MCF 10A (cell line): Measurements from ENCODE around the gene G6PC1. TPM values are rescaled to one million over a fixed set of nuclear protein-coding genes. Genes with fewer than 3 reads are reported as not detected.
"Not testable (repeated sequence)": the region's sequence is repeated elsewhere in the genome, so short reads cannot be mapped to it uniquely, and the experiment has no call there.

Experiments used
- BruUV-seq: library from RNA; stranded (reverse); fragments of 400-500 nt; replicated peaks from 2 replicates; lab custom pipeline; 2021; lab: Mats Ljungman, UMichigan
- CTCF ChIA-PET: fragments of 300-600 bp; sonication (Branson Sonifier 250); formaldehyde crosslinking; extraction: SDS; loops from one replicate; lab custom pipeline; 2021; ENCODE audit warnings: antibody characterized with exemption, inconsistent platforms; lab: Yijun Ruan, JAX
- POLR2A ChIA-PET: fragments of 300-600, 350-650 bp; sonication (Branson Sonifier 250); formaldehyde crosslinking; extraction: SDS; loops from one replicate; lab custom pipeline; 2020; ENCODE audit warnings: antibody characterized with exemption, inconsistent platforms; lab: Yijun Ruan, JAX
- DNase-seq: peaks from one replicate; pipeline ENCODE4 v3.0.0-alpha.2; 2018; ENCODE audit not compliant: unreplicated experiment
- H3K27ac Mint-ChIP-seq: one replicate; pipeline ENCODE4 v1.8.0; 2022; ENCODE audit warnings: mild to moderate bottlenecking, low read depth, mixed read lengths; ENCODE audit not compliant: unreplicated experiment
- H3K27me3 Mint-ChIP-seq: one replicate; pipeline ENCODE4 v1.8.0; 2022; ENCODE audit warnings: mixed read lengths; ENCODE audit not compliant: insufficient read depth, unreplicated experiment
- H3K36me3 Mint-ChIP-seq: one replicate; pipeline ENCODE4 v1.8.0; 2022; ENCODE audit warnings: mild to moderate bottlenecking, moderate library complexity, mixed read lengths; ENCODE audit not compliant: insufficient read depth, unreplicated experiment
- H3K4me1 Mint-ChIP-seq: one replicate; pipeline ENCODE4 v1.8.0; 2022; ENCODE audit warnings: mixed read lengths; ENCODE audit not compliant: insufficient read depth, unreplicated experiment
- H3K4me3 Mint-ChIP-seq: one replicate; pipeline ENCODE4 v1.8.0; 2022; ENCODE audit warnings: mild to moderate bottlenecking, moderate library complexity, mixed read lengths; ENCODE audit not compliant: unreplicated experiment
- H3K9me3 Mint-ChIP-seq: one replicate; pipeline ENCODE4 v1.8.0; 2022; ENCODE audit warnings: mixed read lengths; ENCODE audit not compliant: unreplicated experiment
- CTCF ChIP-seq: fragments of 200-600 bp; IDR thresholded peaks from one replicate; pipeline ENCODE4 v1.8.0; 2022; ENCODE audit warnings: antibody characterized with exemption, mild to moderate bottlenecking; ENCODE audit not compliant: unreplicated experiment
- intact Hi-C: fragments of 100-400 bp; cut with micrococcal nuclease; formaldehyde crosslinking; loops from 2 replicates; pipeline ENCODE4 v1.14.1; 2022
- total RNA-seq: library from RNA; stranded (reverse); gene quantifications from 2 replicates; pipeline ENCODE4 v1.2.3, GENCODE V29; 2022

Gene G6PC1
- total RNA-seq, 1 experiment from 2014 or later = not detected

- Mint-ChIP-seq H3K27me3 (peaks cover 38% of the 10 kb centered on the region), H3K27ac (no peak overlapping the region), H3K4me1 (no peaks in the 10 kb centered on the region), H3K36me3 (no peaks in the 10 kb centered on the region), H3K4me3 (no peak overlapping the region), H3K9me3 (no peaks in the 10 kb centered on the region)
- DNase-seq = no peak
- ChIA-PET POLR2A (interaction anchor here (0.6 to 1.0 kb wide), 2 partner anchors 14 to 292 kb away, joined by 3 to 4 read pairs; no protein-coding TSS in a partner anchor), CTCF (interaction anchor here (1.0 kb wide), 1 partner anchor 10 kb away, joined by 3 read pairs; no protein-coding TSS in a partner anchor)
- intact Hi-C loops = no loop called here
- BruUV-seq = no TSS peak
- TF ChIP-seq CTCF = no peak
These were observed 47.6 kb upstream of the G6PC1 start for GRCh38 chr17:42853004-42853403.

GRCh38 chr17:42853597-42853967 lies 47.0 kb upstream of the G6PC1 start:
- intact Hi-C loops = no loop called here
- no peaks in the 10 kb centered on the region for H3K36me3 Mint-ChIP-seq
- peaks cover 38% of the 10 kb centered on the region for H3K27me3 Mint-ChIP-seq
- no peak overlapping the region for H3K4me3 Mint-ChIP-seq
- no TSS peak for BruUV-seq
- DNase-seq = no peak
- H3K27ac Mint-ChIP-seq = no peak overlapping the region
- CTCF ChIA-PET = no interaction called here
- H3K9me3 Mint-ChIP-seq = no peaks in the 10 kb centered on the region
- POLR2A ChIA-PET = no interaction called here
- H3K4me1 Mint-ChIP-seq = no peaks in the 10 kb centered on the region
- TF ChIP-seq CTCF = no peak

GRCh38 chr17:42853968-42854790 lies 46.4 kb upstream of the G6PC1 start:
- no peaks in the 10 kb centered on the region for H3K36me3 Mint-ChIP-seq
- intact Hi-C loops = no loop called here
- no peak for TF ChIP-seq CTCF
- ChIA-PET CTCF (interaction anchor here (1.0 kb wide), 1 partner anchor 10 kb away, joined by 3 read pairs; no protein-coding TSS in a partner anchor), POLR2A (interaction anchor here (1.9 kb wide), 1 partner anchor 9 kb away, joined by 6 read pairs; the partner anchor contains the start of gene AOC2)
- no peaks in the 10 kb centered on the region for H3K4me1 Mint-ChIP-seq
- H3K27ac Mint-ChIP-seq = no peak overlapping the region
- H3K9me3 Mint-ChIP-seq = no peaks in the 10 kb centered on the region
- BruUV-seq = no TSS peak
- DNase-seq = no peak
- H3K4me3 Mint-ChIP-seq = no peak overlapping the region
- H3K27me3 Mint-ChIP-seq = peaks cover 44% of the 10 kb centered on the region

- TF ChIP-seq CTCF = no peak
- POLR2A ChIA-PET = interaction anchor here (1.2 to 1.9 kb wide), 2 partner anchors 10 to 82 kb away, joined by 4 to 6 read pairs; partner anchors contain the start of genes AOC2 and VPS25
- intact Hi-C loops = no loop called here
- H3K4me3 Mint-ChIP-seq = no peak overlapping the region
- H3K27me3 Mint-ChIP-seq = peaks cover 49% of the 10 kb centered on the region
- no peaks in the 10 kb centered on the region for H3K9me3 Mint-ChIP-seq
- no peaks in the 10 kb centered on the region for H3K4me1 Mint-ChIP-seq
- no TSS peak for BruUV-seq
- CTCF ChIA-PET = interaction anchor here (0.7 to 1.0 kb wide), 2 partner anchors 11 to 114 kb away, joined by 3 read pairs; no protein-coding TSS in a partner anchor
- no peaks in the 10 kb centered on the region for H3K36me3 Mint-ChIP-seq
- H3K27ac Mint-ChIP-seq = no peak overlapping the region
- no peak for DNase-seq
These were observed 45.5 kb upstream of the G6PC1 start for GRCh38 chr17:42855048-42855596.

- POLR2A ChIA-PET = interaction anchor here (1.2 kb wide), 1 partner anchor 83 kb away, joined by 4 read pairs; the partner anchor contains the start of gene VPS25
- BruUV-seq, H3K4me3 Mint-ChIP-seq, H3K36me3 Mint-ChIP-seq, H3K27ac Mint-ChIP-seq, DNase-seq, H3K9me3 Mint-ChIP-seq, intact Hi-C loops, CTCF ChIA-PET, H3K4me1 Mint-ChIP-seq: not testable (repeated sequence)
- H3K27me3 Mint-ChIP-seq = peaks cover 47% of the 10 kb centered on the region
These were observed 44.5 kb upstream of the G6PC1 start for GRCh38 chr17:42856093-42856492.

- intact Hi-C loops, H3K36me3 Mint-ChIP-seq, H3K4me1 Mint-ChIP-seq, DNase-seq, H3K9me3 Mint-ChIP-seq, BruUV-seq, H3K27ac Mint-ChIP-seq, POLR2A ChIA-PET, H3K4me3 Mint-ChIP-seq, CTCF ChIA-PET: not testable (repeated sequence)
- peaks cover 47% of the 10 kb centered on the region for H3K27me3 Mint-ChIP-seq
These were observed 44.1 kb upstream of the G6PC1 start for GRCh38 chr17:42856516-42856915.
